ENCODE measurements around the gene RETREG2.

The RETREG2 gene

DNA sequence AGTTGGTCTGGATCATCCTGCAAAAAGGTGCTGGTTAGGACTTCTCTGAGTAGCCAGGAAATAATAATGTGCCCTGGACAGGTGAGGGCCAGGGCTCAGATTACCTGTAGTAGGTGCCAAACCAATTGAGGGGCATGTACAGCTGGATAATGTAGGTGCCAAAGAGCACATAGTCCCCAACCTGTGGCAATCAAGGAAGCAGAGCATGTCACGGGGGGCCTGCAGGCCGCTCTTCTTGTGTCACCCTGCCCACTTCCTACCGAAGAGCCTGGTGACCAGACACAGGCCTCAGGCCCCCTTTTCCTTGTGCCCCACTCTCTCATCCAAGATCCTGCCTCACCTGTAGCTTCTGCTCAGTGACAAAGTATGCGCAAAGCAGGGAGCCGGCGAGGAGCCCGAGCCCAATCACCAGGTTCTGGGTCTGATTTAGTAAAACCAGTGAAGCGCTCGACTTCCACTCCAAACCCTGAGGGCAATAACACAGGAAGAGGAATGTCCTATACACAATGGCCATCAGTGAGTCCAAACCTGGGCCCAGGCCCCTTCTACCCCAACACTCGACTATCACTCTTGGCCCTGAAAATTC, 35.5 kb downstream of the RETREG2 start:
- Mint-ChIP-seq H3K9me3 (ENCODE audit: low read depth) (no peaks in the 10 kb centered on the region), H3K27me3 (no peaks in the 10 kb centered on the region), H3K4me1 (ENCODE audit: low read depth) (peaks cover 36% of the 10 kb centered on the region), H3K36me3 (peaks cover 4% of the 10 kb centered on the region), H3K27ac (no peak overlapping the region), H3K4me3 (no peak overlapping the region)

DNA sequence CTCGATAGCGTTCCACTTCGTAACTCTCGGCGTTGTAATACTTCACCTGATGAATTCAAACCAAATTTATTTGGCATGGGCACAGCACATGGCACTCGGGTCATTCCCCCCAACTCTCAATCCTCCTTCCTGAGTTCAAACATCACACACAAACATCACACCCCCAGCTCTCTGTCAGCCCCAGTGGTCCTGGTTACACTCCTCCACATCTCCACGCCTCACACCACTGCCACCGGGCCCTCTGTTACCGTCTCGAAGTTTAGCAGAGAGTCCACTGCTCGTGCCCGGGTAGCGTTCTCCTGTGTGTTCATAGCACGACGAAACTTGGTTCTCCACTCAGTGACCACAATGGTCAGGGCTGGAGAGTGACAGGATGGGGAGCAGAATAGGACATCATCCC, 36.1 kb downstream of the RETREG2 start:
- no peak overlapping the region for H3K4me3 Mint-ChIP-seq
- H3K4me1 Mint-ChIP-seq (ENCODE audit: low read depth): peaks cover 34% of the 10 kb centered on the region
- no peaks in the 10 kb centered on the region for H3K9me3 Mint-ChIP-seq (ENCODE audit: low read depth)
- no peaks in the 10 kb centered on the region for H3K27me3 Mint-ChIP-seq
- no peak overlapping the region for H3K27ac Mint-ChIP-seq
- peaks cover 4% of the 10 kb centered on the region for H3K36me3 Mint-ChIP-seq

DNA sequence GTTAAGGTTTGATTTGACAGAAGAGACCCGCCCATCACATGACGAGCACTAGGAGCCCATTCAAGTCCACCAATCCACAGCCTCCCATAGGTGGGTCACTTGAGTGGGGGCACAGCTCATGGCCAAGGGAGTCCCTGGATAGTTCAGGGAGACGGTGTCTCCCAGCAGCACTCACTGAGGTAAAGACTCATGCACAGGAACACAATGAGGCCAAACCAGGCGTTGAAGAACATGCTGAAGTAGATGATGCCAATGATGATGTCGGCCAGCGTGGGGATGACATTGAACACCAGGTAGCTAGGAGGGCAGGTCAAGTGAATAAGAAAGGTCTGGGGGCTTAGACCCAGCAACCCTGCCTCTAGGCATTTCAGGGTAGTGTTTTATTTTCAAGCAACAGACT, 36.7 kb downstream of the RETREG2 start:
- Mint-ChIP-seq H3K36me3 (peaks cover 2% of the 10 kb centered on the region), H3K27me3 (no peaks in the 10 kb centered on the region), H3K27ac (no peak overlapping the region), H3K9me3 (ENCODE audit: low read depth) (no peaks in the 10 kb centered on the region), H3K4me1 (ENCODE audit: low read depth) (peaks cover 34% of the 10 kb centered on the region), H3K4me3 (no peak overlapping the region)

DNA sequence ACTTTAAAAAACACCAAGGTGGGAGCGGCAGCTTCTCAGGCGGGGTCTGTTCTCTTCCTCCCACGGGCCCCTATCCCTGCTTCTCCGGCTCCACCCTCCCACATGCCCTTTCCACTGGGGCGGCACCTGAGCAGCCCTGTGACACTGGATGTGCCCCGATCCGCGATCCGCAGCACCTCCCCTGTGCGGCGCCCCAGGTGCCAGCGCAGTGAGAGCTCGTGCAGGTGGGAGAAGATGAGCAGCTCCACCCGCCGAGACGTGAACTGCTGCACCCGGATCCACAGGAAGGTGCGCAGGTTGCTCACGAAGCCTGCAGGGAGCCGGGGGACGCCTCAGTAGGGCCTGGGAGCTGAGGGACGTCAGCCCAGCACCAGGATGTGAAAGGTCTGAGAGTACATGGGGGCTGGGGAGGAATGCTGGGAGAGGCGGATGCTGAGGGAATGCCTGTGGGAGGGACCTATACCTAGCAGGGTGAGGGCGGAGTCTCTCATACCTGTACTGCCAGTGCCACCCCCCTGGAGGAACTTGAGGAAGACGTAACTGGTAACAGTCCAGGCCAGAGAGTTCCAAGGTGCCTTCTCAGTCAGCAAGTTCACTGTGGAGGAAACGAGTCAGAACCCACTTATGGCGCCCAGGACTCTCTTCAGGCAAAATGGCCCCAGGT, 37.9 kb downstream of the RETREG2 start:
- peaks cover 2% of the 10 kb centered on the region for H3K36me3 Mint-ChIP-seq
- no peak overlapping the region for H3K27ac Mint-ChIP-seq
- H3K9me3 Mint-ChIP-seq (ENCODE audit: low read depth): no peaks in the 10 kb centered on the region
- H3K4me1 Mint-ChIP-seq (ENCODE audit: low read depth): peaks cover 25% of the 10 kb centered on the region
- no peak overlapping the region for H3K4me3 Mint-ChIP-seq
- no peaks in the 10 kb centered on the region for H3K27me3 Mint-ChIP-seq

DNA sequence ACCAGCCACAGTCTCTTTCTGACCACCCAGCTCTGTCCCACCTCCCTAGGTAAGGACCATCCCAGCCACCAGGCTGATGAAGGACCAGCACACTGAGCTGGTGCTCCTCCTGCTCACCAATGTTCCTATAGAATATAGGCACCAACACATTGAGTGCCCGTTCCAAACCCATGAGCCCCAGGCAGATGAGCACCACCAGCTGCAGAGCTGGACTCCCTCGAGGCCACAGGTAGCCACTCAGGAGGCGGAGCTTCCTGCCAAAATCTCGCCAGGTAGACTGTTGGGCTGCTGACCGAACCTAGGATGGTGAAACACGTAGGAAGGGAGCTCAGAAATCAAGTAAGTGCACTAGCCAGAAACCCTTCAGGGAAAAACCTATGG, 38.5 kb downstream of the RETREG2 start:
- H3K36me3 Mint-ChIP-seq: peaks cover 5% of the 10 kb centered on the region
- H3K27me3 Mint-ChIP-seq: no peaks in the 10 kb centered on the region
- no peak overlapping the region for H3K27ac Mint-ChIP-seq
- no peaks in the 10 kb centered on the region for H3K9me3 Mint-ChIP-seq (ENCODE audit: low read depth)
- H3K4me3 Mint-ChIP-seq: peak overlapping the region; percentile 72
- H3K4me1 Mint-ChIP-seq (ENCODE audit: low read depth): peaks cover 20% of the 10 kb centered on the region

DNA sequence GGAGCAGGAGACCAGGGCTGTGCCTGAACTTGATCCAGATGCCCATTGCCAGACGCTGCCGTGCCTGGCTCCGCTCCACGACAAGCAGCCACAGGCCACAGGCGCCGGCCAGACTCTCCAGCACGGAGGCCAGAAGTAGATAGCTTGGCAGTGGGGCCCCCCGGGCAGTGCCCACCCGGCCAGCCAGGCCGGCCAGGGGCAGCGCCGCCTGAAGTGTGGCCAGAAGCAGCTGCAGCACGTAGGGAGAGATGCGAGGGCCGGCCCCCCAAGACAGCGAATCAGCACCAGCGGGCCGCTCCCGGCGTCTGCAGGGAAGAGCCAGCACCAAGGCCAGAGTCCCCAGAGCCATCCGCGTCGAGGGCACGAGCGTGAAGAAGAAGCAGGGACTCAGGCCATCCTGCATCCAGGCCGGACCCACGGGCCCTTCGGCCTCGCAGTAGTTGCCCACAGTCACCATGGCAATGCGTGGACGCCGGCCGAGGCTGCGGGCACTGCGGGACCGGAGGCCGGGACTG, 40.2 kb downstream of the RETREG2 start:
- H3K27ac Mint-ChIP-seq: peak overlapping the region; percentile 81
- no peaks in the 10 kb centered on the region for H3K27me3 Mint-ChIP-seq
- no peaks in the 10 kb centered on the region for H3K9me3 Mint-ChIP-seq (ENCODE audit: low read depth)
- H3K4me3 Mint-ChIP-seq: peak overlapping the region; percentile 88
- peaks cover 7% of the 10 kb centered on the region for H3K36me3 Mint-ChIP-seq
- H3K4me1 Mint-ChIP-seq (ENCODE audit: low read depth): peaks cover 20% of the 10 kb centered on the region

DNA sequence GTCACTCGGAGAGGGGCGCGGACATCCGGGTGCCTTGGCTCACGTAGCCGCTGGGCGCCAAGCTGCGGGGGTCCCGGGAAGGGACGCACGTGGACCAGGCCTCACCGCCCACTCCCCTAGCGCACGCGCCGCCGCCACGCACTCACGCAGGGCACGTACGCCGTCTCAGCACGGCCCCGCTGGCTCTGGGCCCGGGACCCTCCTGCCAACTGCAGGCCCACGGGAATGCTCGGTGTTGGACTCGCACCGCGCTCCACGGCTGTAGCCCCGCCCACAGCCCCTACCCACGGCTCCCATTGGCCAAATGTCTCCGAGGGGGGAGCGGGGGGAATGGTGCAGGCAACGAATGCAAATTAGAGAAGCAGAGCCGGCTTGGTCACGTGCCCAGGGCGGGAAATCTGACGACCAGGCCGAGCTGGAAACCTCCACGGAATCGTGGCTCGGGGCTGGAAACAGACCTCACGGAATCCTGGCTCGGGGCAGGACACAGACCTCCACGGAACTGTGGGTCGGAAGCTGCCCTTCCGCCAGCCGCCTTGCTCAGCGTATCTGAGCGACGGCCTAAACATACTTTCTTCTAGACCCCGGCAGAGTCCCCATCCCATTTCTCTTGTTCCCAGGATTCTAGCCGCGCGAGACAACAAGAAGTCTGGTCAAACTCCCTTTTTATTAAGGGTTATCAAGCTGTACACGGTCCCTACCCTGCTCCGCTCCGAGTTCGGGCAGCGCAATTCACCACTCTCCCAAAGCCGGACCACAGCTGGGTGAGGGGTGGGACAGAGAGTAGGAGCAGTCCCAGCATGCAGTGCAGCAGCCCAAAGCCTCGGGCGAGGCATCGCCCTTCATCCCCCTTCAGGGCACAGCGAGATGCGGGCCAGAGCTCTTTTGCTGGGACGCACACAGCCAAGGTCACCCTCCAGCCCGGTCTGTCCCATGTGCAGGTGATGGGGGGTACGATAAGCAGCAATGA, 40.9 kb downstream of the RETREG2 start, which contains the start of gene ABCB6:
Gene ABCB6, minus strand, starts transcription at position 227 of the 970 bp plus-strand sequence. CDS start 285 bp downstream, outside the sequence.
- H3K36me3 Mint-ChIP-seq: peaks cover 7% of the 10 kb centered on the region
- peaks cover 20% of the 10 kb centered on the region for H3K4me1 Mint-ChIP-seq (ENCODE audit: low read depth)

DNA sequence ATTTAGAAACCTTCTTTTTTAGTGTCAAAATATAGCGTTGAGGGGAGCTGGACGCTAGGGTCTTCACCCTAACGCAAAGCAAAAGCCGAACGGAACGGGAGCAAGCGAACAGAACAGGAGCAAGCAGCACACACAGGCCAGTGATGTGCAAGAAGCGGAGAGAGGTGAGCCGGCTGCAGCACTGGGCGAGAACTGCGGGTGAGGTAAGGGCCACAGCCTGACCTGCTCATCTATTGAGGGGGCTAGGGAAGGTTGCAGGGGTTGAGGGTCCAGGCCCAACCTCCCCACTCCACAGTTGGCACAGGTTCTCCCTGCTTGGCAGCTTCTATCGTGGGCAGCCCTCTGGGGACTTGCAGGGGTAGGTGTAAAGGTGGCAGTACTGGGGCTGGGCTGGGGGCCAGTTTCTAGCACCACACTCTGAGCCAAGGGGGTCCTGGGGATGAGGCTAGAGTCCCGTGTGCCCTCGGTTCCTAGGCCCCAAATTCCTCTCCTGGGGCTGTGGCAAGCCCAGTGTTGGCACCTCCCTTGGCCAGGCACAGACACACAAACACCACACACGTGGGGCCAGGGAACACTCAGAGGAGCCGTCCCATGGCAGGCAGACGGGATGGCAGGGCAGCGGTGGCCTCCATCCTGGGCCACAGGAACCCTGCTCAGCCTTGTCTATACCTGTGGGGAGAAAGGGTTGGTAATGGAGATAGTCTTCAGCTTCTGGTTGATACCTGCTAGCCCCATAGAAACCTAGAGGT, 41.9 kb downstream of the RETREG2 start:
- peaks cover 20% of the 10 kb centered on the region for H3K4me1 Mint-ChIP-seq (ENCODE audit: low read depth)
- H3K27me3 Mint-ChIP-seq: no peaks in the 10 kb centered on the region
- H3K27ac Mint-ChIP-seq: no peak overlapping the region
- H3K36me3 Mint-ChIP-seq: peaks cover 6% of the 10 kb centered on the region
- H3K4me3 Mint-ChIP-seq: peak overlapping the region; percentile 7
- no peaks in the 10 kb centered on the region for H3K9me3 Mint-ChIP-seq (ENCODE audit: low read depth)

More for the DNA sequence above, 40.9 kb downstream of the RETREG2 start, which contains the start of gene ABCB6:
- Mint-ChIP-seq H3K9me3 (ENCODE audit: low read depth) (no peaks in the 10 kb centered on the region), H3K4me3 (peak within 1 kb of the TSS; percentile 88), H3K27me3 (no peaks in the 10 kb centered on the region), H3K27ac (peak within 1 kb of the TSS; percentile 81)

DNA sequence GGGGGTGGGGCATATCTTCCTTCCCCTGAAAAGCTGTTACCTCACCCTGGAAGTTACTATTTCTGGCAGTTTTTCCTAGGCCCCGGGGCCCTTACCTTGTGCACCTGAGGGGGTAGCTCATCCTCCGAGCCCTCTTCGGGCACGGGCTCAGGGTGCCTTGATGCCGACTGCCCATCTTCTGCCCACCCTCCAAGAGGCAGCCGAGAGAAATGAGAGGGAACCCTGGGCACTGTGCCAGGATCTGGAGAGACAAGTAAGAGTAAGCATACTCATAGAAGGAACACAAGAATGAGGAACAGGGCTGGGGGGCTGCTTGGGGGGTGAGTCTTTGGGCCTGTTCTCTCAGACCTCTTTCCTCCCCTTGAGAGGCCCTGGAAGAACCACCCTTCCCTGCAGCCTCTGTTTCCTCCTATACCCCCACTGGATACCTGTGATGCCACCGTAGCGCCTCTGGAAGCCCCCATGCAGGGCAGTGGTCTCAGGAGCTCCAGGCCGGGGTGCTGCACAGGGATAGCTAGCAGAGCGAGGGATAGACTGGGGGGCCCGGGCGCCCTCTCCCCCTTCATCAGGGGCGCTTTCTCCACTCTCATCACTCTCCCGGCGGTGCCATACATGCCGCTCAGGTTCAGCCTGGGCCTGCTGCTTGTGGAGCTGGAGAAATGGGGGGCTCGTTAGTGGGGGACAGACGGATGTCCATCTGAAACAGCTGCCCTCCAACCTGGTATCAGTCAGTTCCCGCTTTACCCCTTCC, 42.8 kb downstream of the RETREG2 start:
- no peaks in the 10 kb centered on the region for H3K27me3 Mint-ChIP-seq
- H3K4me3 Mint-ChIP-seq: no peak overlapping the region
- peaks cover 20% of the 10 kb centered on the region for H3K4me1 Mint-ChIP-seq (ENCODE audit: low read depth)
- H3K36me3 Mint-ChIP-seq: peaks cover 6% of the 10 kb centered on the region
- H3K27ac Mint-ChIP-seq: no peak overlapping the region
- H3K9me3 Mint-ChIP-seq (ENCODE audit: low read depth): no peaks in the 10 kb centered on the region

DNA sequence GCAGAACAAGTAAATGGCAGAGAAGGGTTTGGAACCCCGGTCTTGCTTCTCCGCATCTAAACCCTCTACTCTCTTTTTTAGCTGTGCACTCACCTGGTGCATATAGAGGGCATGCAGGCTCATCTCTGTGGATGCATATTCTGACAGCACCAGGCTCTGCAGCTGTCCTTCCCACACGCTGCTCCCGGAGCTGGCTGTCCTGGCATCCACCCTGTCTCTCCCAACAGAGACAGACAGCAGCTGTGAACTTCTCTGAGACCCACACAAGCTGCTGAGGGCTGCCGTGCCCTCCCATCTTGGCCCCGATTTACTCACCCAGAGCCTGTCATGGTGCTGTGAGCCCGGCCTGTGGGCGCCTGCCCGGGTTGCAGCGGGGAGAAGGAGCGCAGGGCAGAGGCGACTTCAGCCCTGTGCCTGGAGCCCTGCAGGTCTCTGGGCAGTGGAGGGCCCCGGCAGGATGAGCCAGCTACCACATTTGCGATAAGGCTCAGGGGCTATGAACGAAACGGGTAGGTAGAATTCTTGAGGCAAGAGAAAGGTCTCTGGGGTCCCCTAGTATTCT, 44.0 kb downstream of the RETREG2 start:
- peaks cover 23% of the 10 kb centered on the region for H3K4me1 Mint-ChIP-seq (ENCODE audit: low read depth)
- H3K27me3 Mint-ChIP-seq: no peaks in the 10 kb centered on the region
- H3K9me3 Mint-ChIP-seq (ENCODE audit: low read depth): no peaks in the 10 kb centered on the region
- no peak overlapping the region for H3K27ac Mint-ChIP-seq
- H3K36me3 Mint-ChIP-seq: peaks cover 11% of the 10 kb centered on the region
- no peak overlapping the region for H3K4me3 Mint-ChIP-seq

DNA sequence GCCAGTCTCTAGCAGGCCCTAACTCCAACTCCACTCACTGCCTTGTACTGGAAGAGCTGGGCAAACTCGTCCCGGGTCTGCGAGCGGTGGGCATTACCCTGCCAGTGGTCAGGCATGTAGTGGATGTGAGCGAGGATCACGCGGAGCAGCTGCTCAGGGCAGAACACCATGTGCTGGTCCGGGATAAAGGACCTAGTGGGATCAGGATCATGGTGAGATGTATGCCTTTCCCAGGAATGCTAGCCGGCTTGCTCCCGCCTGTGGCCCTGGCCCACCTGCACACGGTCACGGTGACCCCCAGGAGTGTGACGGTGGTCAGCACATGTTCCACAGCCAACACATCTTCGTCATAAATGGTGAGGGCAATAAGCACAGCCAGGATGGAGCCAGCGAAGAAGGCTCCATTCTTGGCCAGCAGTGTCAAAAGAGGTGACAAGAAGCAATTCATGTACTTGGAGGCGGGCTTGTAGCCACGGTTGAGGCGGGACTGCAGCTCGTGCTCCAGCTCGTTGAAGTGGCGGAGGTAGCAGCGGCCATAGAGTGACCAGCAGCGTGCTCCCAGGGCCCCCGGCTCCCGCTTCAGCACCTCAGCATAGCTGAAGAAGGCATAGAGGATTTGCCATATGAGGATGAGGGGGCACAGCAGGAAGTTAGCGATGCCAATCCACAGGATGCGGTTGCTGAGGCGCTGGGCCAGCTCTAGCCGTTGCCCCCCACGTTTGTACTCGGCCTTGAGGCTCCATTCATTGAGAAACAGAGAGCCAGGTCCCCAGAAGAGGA, 45.9 kb downstream of the RETREG2 start:
- H3K27ac Mint-ChIP-seq: no peak overlapping the region
- H3K4me3 Mint-ChIP-seq: no peak overlapping the region
- peaks cover 11% of the 10 kb centered on the region for H3K36me3 Mint-ChIP-seq
- H3K4me1 Mint-ChIP-seq (ENCODE audit: low read depth): peaks cover 30% of the 10 kb centered on the region
- H3K9me3 Mint-ChIP-seq (ENCODE audit: low read depth): no peaks in the 10 kb centered on the region
- no peaks in the 10 kb centered on the region for H3K27me3 Mint-ChIP-seq

DNA sequence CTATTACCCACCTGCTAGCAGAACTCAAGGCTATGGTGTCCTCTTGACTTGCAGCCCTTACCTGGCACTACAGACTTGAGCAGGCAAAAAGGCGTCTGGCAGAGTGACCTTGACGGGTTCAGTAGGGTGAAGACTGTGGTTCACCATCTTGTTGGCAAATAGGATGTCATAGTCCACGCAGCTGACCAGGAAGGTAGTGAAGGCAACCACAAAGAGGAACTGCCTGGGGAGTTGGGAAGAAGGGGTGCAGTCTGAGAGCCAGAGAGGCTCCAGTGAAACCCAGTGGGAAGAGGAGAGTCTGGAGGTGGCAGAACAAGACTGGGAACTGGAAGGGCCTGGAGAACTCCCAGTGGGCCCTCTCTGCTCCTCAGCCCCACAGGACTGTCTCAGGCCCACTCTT, 47.3 kb downstream of the RETREG2 start:
- Mint-ChIP-seq H3K4me1 (ENCODE audit: low read depth) (peaks cover 26% of the 10 kb centered on the region), H3K9me3 (ENCODE audit: low read depth) (no peaks in the 10 kb centered on the region), H3K4me3 (no peak overlapping the region), H3K27ac (no peak overlapping the region), H3K36me3 (peaks cover 11% of the 10 kb centered on the region), H3K27me3 (no peaks in the 10 kb centered on the region)
